HG02798 (cell line): ENCODE data around the gene OPCML.

ENCODE experiments used
- ATAC-seq: cut with Tn5 transposase; IDR thresholded peaks from one replicate; pipeline ENCODE4 v1.9.1; 2021; ENCODE audit warnings: mild to moderate bottlenecking; ENCODE audit not compliant: unreplicated experiment, poor library complexity

Gene OPCML

DNA sequence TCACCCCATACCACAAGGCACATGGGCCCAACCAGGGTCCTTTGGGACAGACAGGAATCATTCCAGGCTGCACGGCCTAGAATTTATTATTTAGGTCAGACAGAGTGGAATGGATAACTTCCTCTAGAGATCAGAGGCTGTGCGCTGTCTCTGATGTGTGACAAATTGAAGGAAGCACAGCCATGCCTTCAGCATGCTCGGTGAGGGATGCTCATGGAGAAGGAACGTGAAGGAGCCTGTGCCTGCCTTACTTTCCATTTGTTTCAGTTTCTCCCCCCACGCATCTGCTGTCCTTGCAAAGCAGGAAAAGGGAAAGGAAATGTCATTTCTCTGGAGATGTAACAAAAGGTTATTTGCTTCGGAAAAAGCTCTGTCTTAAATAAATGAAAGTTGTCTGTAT is 644.1 kb downstream of the OPCML start:
- ATAC-seq, result no peak

- no peak for ATAC-seq
Measured at GRCh38 chr11:132886335-132886734, 646.0 kb downstream of the OPCML start.

DNA sequence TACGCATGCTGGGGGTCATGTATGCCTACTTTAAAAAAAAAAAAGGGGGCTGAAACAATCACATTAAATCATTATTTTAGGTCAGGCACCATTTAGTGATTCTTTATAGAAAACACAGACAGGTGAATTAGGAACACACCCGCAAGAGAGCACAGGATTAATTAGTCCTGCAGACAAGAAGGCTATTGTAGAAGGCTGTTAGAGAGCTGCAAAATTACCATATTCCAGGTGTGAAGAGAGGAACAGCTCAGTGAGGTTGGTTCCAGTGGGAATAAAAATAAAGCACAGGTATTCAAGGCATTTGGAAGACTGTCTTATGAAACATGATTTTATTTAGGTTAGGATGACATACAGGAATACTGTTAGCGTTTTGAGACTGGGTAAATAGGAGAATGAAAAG is 649.1 kb downstream of the OPCML start:
- ATAC-seq, result no peak

DNA sequence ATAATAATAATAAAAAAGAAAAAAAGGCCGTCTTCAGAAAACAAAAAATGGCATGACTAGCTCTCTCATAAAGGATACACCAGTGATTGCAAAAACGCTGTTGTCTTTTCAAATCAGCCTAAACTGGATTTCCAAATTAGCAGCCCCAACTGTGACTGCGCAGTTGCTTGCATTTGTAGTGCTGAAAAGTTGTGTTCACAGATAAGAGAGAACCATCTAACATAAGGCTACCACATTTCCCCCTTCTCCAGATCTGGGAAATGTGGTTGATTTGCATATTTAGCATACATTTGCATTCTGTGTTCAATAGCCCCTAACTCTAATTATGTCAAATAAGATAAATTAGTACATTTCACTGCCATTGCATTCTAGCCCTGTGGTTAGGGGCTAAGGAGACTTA is 650.7 kb downstream of the OPCML start:
- no peak for ATAC-seq

- no peak for ATAC-seq
Measured at GRCh38 chr11:132878111-132878510, 654.2 kb downstream of the OPCML start.

GRCh38 chr11:132876705-132877104 is 655.6 kb downstream of the OPCML start:
- ATAC-seq, result no peak

- no peak for ATAC-seq
Measured at GRCh38 chr11:132876239-132876638, 656.1 kb downstream of the OPCML start.

DNA sequence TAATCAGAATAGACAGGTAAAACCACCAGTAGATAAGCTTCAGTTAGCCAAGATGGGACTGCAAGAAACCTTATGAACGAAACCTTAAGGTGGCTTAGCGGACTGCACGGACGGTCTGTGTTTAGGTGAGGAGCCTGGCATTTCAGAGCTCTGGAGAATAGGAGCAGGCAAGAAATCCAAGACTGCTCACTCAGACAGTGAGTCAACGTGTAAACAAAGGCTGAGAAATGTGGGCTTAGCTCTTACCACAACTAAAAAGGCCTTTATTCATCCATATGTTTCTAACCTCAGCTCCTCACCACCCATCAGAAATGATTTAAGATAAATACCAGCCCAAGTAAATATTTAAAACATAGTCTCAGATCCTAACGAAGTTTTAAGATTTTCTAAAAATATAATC is 657.7 kb downstream of the OPCML start:
- no peak for ATAC-seq

- ATAC-seq, result no peak
Measured at GRCh38 chr11:132873841-132874240, 658.5 kb downstream of the OPCML start.

DNA sequence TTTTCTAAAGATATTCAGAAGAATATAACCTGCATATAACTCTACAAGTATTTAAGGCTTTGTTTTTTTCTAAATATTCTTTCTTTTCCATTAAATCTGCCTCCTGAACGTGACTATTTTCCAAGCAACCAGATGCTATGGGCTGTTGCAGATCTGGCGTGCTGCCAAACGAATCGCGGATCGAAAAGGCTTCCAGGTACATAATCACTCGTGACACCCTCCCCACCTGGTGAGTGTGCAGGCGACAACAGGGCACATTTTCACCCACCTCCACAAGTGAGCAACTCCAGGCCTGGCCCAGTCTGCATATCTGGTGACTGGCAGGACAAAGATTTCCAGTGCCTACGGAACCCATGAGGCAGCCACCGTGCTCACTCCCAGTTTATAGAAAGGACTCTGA is 660.1 kb downstream of the OPCML start:
- ATAC-seq, result no peak

- no peak for ATAC-seq
Measured at GRCh38 chr11:132866783-132867545, 665.3 kb downstream of the OPCML start.

GRCh38 chr11:132865623-132866022 is 666.7 kb downstream of the OPCML start:
- no peak for ATAC-seq

- ATAC-seq, result no peak
Measured at GRCh38 chr11:132864811-132865576, 667.3 kb downstream of the OPCML start.

DNA sequence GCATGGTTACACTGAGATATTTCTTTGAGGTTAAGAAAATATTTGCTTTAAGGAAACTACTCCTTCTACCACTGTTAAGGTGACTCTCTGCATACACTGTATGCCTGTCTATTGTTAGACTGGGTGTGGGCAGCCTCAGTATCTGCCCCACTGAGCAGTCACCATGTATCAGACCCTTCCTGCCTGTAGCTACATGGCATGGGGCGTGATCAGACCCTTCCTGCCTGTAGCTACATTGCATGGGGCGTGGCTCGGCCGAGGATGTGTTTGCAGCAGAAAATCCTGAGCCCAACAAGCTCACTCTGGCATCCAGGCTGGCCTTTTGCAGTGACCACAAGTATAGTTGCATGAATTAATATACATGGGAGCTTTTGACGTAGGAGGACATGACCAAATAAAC is 669.4 kb downstream of the OPCML start:
- ATAC-seq, result no peak

DNA sequence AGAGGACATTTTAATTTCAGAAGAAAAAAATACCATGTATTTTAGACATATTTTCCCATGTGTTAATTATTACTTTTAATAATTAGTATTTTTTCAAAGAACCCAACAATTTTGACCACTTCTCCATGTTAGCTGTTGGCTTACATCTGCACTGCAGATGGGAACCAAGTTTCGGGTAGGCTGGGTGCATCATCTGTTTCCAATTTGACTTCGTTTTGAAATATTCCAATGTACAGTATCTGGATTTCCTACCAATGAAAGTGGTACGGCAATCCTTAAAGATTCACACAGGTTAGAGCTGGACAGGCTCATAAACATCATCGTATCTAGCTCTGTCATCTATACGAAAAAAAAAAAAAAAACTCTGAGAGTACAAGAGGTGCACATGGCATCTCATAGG is 670.2 kb downstream of the OPCML start:
- ATAC-seq, result no peak

GRCh38 chr11:132859306-132859705 is 673.0 kb downstream of the OPCML start:
- ATAC-seq, result no peak

GRCh38 chr11:132858223-132858622 is 674.1 kb downstream of the OPCML start:
- ATAC-seq, result no peak

- no peak for ATAC-seq
Measured at GRCh38 chr11:132856032-132856431, 676.3 kb downstream of the OPCML start.

DNA sequence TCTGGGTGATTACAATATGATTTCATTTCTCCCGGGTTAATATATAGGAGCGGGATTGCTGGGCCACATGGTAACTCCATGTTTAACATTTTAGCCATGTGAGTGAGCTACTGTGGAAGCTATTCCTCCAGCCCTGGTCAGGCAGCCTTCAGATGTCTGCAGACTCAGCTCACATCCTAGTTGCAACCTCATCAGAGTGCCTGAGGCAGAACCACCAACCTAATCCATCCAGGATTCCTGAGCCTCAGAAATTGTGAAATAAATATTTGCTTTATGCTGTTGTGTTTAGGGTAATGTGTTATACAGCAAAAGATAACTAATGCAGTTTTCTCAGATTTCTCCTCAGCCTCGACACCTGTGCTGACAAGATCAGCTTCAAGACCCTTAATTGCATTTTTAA is 676.8 kb downstream of the OPCML start:
- ATAC-seq, result no peak

GRCh38 chr11:132853886-132854285 is 678.4 kb downstream of the OPCML start:
- ATAC-seq, result no peak

- ATAC-seq, result no peak
Measured at GRCh38 chr11:132852361-132852760, 679.9 kb downstream of the OPCML start.

DNA sequence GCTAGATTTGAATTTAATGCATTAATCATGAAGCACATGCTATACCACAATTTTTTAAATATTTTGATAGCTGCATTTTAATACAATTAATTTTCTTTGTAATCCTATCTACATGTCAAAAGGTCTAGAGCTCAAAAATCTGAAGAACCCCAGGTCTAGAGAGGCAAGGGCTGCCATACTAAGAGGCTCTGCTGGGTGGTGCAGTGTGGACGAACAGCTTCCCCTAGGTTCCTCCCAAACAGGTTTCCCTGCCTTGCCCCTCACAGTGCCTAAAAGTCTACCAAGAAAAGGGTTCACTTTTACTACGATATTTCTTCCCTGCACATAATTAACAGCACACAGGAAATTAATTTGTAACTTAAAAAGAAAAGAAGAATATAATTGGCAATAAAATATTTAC is 681.1 kb downstream of the OPCML start:
- no peak for ATAC-seq
